ENCODE measurements around the gene NUDT14. TPM values are rescaled to one million over a fixed set of nuclear protein-coding genes. Genes with fewer than 3 reads are reported as not detected.

NUDT14 gene
- total and polyA plus RNA-seq, 2 of the 8 experiments (the other 6 are each of a cell fraction or from before 2014, with no cell fraction given) = 25.5 to 33.3 TPM

DNA sequence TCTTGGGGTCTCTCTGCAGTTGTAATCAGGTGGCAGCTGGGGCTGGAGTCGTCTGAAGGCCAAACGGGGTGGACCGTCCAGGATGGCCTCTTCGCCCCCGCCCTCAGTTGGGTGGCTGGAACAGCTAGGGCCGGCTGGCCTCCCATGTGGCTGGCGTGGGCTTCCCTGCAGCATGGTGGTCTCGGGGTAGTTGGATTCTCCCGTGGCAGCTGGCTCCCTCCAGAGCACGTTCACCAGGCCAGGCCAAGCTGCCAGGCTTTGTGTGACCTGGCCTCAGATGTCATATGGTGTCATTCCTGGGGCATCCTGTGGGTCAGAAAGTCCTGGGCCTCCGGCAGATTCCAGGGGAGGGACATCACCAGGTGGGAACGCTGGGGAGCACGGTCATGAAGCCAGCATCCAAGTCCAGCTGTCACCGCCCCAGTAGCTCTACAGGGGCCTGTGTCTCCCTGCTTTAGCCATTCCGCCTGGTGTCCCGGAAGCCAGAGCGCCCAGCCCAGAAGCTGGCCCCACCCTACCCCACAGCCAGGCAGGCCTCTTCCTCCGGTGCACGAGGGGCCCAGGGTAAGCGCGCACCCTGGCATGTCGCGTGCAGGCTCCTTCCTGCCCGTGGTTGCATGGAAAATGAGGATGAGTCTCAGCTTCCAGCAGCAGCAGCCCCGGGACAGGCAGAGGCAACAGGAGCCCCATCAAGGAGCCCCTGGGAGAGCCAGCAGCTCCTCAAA is 1.3 kb upstream of the NUDT14 start (continued):
- no peak for TF ChIP-seq RAD21 (IDR thresholded peaks at IDR 0.05 in 1 of 2, conservative IDR thresholded peaks at IDR 0.05 in 1 of 2; ENCODE audit: low read depth in 2 of 2, low read length in 2 of 2)
- no peak for TF ChIP-seq SP1 (IDR thresholded peaks at IDR 0.05; ENCODE audit: low read depth, low read length)
- no peak for TF ChIP-seq CTBP2 (IDR thresholded peaks at IDR 0.05; ENCODE audit: borderline replicate concordance, insufficient read depth, insufficient read length, low read length)
- no peak for TF ChIP-seq CBX5 (IDR thresholded peaks at IDR 0.05; ENCODE audit: low read depth, low read length)
